Measurements from ENCODE around the gene ZNF629.

ZNF629 gene

GRCh38 chr16:30743716-30744115 lies 43.3 kb downstream of the ZNF629 start:
- no peak for DNase-seq (ENCODE audit: low spot score)
- in situ Hi-C loops (cut with MboI; ENCODE audit: low sequenced_read_pairs, unreplicated experiment) = no loop called here
- TF ChIP-seq CTCF (IDR thresholded peaks at IDR 0.05; ENCODE audit: borderline replicate concordance, control extremely low read depth, extremely low read depth, insufficient read depth, missing control alignments) = no peak

GRCh38 chr16:30741461-30741914 lies 45.5 kb downstream of the ZNF629 start:
- no peak for TF ChIP-seq CTCF (IDR thresholded peaks at IDR 0.05; ENCODE audit: borderline replicate concordance, control extremely low read depth, extremely low read depth, insufficient read depth, missing control alignments)
- in situ Hi-C loops (cut with MboI; ENCODE audit: low sequenced_read_pairs, unreplicated experiment) = no loop called here
- DNase-seq (ENCODE audit: low spot score) = no peak

GRCh38 chr16:30740364-30741251 lies 46.4 kb downstream of the ZNF629 start:
- in situ Hi-C loops (cut with MboI; ENCODE audit: low sequenced_read_pairs, unreplicated experiment) = no loop called here
- TF ChIP-seq CTCF (IDR thresholded peaks at IDR 0.05; ENCODE audit: borderline replicate concordance, control extremely low read depth, extremely low read depth, insufficient read depth, missing control alignments) = no peak
- no peak for DNase-seq (ENCODE audit: low spot score)

GRCh38 chr16:30738984-30739951 lies 47.7 kb downstream of the ZNF629 start:
- no peak for DNase-seq (ENCODE audit: low spot score)
- no peak for TF ChIP-seq CTCF (IDR thresholded peaks at IDR 0.05; ENCODE audit: borderline replicate concordance, control extremely low read depth, extremely low read depth, insufficient read depth, missing control alignments)
- in situ Hi-C loops (cut with MboI; ENCODE audit: low sequenced_read_pairs, unreplicated experiment) = no loop called here

- in situ Hi-C loops (cut with MboI; ENCODE audit: low sequenced_read_pairs, unreplicated experiment) = no loop called here
- no peak for TF ChIP-seq CTCF (IDR thresholded peaks at IDR 0.05; ENCODE audit: borderline replicate concordance, control extremely low read depth, extremely low read depth, insufficient read depth, missing control alignments)
- no peak for DNase-seq (ENCODE audit: low spot score)
These were observed 49.0 kb downstream of the ZNF629 start for GRCh38 chr16:30737794-30738648.
